Activated CD4-positive, alpha-beta T cell treated with anti-CD3 and anti-CD28 coated beads, Interleukin-2, amount 50 U/mL, for 48 hours (primary cell): Measurements from ENCODE around the gene ATCAY.
A peak's percentile ranks its signal among the peaks of the same experiment; 100 is the strongest.
"Not testable (repeated sequence)": the region's sequence is repeated elsewhere in the genome, so short reads cannot be mapped to it uniquely, and the experiment has no call there.

Source experiments
- DNase-seq, 2 experiments: peaks; one replicate each; pipeline ENCODE4 v3.0.0-alpha.2; 2020

The ATCAY gene

GRCh38 chr19:3904233-3904632 is 23.7 kb downstream of the ATCAY start:
- DNase-seq, result no peak

GRCh38 chr19:3907626-3908265 is 27.3 kb downstream of the ATCAY start:
- no peak for DNase-seq

- no peak for DNase-seq
Measured at GRCh38 chr19:3908266-3909054, 28.0 kb downstream of the ATCAY start.

GRCh38 chr19:3910105-3910504 is 29.6 kb downstream of the ATCAY start:
- no peak for DNase-seq

GRCh38 chr19:3914199-3914598 is 33.7 kb downstream of the ATCAY start:
- no peak for DNase-seq

- DNase-seq, result no peak
Measured at GRCh38 chr19:3916033-3916432, 35.5 kb downstream of the ATCAY start.

GRCh38 chr19:3919793-3920192 is 39.3 kb downstream of the ATCAY start:
- DNase-seq, result no peak

GRCh38 chr19:3923096-3923758 is 42.7 kb downstream of the ATCAY start:
- DNase-seq, result no peak

- no peak for DNase-seq
Measured at GRCh38 chr19:3923912-3924311, 43.4 kb downstream of the ATCAY start.

GRCh38 chr19:3931041-3931440 is 50.6 kb downstream of the ATCAY start:
- no peak for DNase-seq

GRCh38 chr19:3932931-3933810 is 52.7 kb downstream of the ATCAY start, which contains the start of gene NMRK2:
NMRK2 (plus strand) TSS chr19:3933069; CDS start chr19:3933672, 603 bp downstream.
- peak; percentile 5 to 11 for DNase-seq

- DNase-seq, result no peak
Measured at GRCh38 chr19:3936506-3937442, 56.3 kb downstream of the ATCAY start.

GRCh38 chr19:3938300-3938950 is 57.9 kb downstream of the ATCAY start:
- not testable (repeated sequence) for DNase-seq

GRCh38 chr19:3942790-3943409 is 62.4 kb downstream of the ATCAY start:
- no peak for DNase-seq

- DNase-seq, result no peak
Measured at GRCh38 chr19:3944018-3944721, 63.7 kb downstream of the ATCAY start.

- no peak for DNase-seq
Measured at GRCh38 chr19:3945838-3946237, 65.4 kb downstream of the ATCAY start.

- DNase-seq, result not testable (repeated sequence)
Measured at GRCh38 chr19:3947316-3947933, 66.9 kb downstream of the ATCAY start.

GRCh38 chr19:3949294-3949693 is 68.8 kb downstream of the ATCAY start:
- DNase-seq, result no peak
